UCSD-AML1 (cell line): ENCODE results near the gene CLDN5.
A peak's percentile ranks its signal among the peaks of the same experiment; 100 is the strongest.

ENCODE experiments used
- DNase-seq: peaks from one replicate; lab custom pipeline; 2025; ENCODE audit not compliant: unreplicated experiment; lab: John Stamatoyannopoulos, UW

The CLDN5 gene

DNA sequence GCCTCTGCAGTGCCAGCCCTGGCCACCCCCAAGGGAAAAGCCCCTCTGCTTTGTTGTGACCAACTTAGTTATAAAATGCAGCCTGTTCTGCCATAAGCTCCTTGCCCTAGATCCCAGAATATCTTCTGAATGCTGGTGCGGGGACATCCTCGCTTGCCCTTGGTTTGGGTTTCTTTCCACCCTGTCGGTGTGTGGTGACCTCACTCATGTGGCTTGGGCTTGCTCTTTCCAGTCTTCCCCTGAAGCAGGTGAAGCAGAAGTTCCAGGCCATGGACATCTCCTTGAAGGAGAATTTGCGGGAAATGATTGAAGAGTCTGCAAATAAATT, 16.7 kb downstream of the CLDN5 start:
- DNase-seq: no peak

DNA sequence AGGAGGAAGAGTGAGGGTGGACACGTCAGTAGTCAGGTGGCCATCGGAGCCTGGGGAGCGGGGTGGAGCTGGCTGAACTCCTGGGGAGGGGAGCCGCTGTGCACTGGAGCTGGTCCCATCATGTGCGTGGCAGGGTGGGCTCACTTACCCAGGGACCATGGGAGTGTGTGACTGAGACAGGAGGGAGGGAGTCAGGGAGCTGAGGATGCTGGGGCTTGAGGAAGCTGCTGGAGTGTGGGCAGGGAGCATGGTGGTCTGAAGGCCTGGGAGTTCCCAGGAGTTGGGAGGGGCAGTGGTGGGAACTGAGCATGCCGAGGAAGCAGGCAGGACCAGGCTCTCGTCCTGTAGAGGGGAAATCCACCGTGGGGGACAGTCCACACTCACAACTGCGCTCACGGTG, 18.0 kb downstream of the CLDN5 start:
- DNase-seq: no peak

DNA sequence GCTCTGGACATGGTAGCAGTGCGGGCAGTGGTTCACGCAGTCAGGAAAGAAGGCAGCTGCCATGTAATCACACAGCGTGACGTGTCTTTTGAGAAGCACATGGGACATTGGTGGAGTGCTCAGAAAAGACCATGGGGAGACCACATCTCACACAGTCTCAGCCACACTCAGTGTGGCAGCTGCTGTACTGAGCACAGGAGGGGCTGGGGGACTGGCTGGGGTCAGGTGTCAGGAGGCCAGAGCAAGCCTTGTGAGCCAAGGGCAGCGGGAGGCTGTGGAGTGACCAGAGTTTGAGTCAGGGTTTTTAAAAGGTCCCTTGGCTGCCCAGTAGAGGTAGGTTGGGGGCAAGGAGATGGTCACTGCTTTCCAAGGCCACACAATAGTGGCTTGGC, 18.5 kb downstream of the CLDN5 start:
- no peak for DNase-seq

DNA sequence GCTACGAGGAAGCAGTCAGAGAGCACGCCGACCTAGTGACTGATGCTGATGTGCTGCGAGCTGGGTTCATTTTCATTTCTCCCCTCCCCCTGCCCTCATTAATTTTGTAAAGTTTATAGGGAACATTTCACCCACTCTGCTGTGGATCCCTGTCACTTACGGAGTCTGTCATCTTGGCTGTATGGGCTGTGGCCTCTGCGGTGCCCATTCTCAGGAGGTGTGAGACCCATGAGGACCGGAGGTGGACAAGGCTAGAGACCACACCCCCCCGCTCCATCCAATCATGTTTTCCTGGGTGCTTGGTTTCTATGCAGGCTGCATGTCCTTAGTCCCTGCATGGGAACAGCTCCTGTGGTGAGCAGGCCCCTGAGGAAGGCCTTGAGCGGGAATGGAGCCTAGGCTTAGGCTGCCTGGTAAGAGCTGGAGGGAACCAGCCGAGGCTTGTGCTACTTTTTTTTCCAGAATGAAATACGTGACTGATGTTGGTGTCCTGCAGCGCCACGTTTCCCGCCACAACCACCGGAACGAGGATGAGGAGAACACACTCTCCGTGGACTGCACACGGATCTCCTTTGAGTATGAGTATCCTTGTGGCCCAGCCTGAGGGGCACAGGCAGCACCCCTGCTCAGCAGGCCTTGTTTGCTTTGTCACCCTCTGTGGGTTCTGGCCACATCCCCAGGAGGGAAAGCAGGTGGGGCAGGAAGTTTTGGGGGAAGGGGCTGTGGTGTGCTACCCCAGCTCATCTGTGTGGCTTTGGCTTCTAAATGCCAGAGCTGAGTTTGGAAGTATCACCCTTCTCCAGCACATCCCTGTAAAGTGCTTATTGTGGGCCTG, 19.1 kb downstream of the CLDN5 start:
- DNase-seq: no peak

DNA sequence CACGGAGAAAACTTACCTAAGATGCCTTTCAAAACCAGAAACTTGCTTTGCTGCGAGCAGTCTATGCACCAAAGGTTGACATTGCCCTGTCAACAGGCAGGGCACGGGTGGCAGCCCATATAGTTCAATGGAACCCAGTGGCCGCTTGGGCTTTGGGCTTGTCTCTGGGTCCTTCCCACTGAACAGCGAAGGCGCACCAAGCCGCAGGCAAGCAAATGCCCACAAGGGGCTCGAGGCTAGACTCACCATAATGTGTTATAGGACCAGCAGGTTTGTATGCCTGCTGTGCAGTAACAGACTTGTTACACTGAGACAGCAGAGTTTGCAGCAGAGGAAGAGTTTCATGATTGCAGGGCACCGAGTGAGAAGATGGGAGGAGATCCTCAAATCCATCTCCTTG, 20.3 kb downstream of the CLDN5 start:
- DNase-seq: no peak

DNA sequence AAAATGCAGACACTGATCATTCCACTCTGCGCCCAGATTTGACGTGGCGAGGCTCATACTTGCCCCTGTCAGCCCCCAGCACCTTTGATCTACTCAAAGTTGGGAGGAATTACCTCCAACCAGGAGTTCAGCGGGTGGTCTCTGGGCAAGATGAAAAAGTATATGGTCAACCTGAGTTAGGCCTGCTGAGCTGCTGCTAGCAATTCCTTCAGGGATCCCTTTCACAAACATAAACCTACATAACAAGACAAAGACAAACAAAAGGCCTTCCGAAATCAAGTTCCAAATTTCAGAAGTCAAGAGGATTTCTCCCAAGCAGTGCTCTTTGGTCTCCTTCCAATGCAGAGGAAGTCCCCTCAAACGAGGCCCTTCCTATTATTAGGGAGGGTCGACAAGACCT, 20.8 kb downstream of the CLDN5 start:
- DNase-seq: no peak

DNA sequence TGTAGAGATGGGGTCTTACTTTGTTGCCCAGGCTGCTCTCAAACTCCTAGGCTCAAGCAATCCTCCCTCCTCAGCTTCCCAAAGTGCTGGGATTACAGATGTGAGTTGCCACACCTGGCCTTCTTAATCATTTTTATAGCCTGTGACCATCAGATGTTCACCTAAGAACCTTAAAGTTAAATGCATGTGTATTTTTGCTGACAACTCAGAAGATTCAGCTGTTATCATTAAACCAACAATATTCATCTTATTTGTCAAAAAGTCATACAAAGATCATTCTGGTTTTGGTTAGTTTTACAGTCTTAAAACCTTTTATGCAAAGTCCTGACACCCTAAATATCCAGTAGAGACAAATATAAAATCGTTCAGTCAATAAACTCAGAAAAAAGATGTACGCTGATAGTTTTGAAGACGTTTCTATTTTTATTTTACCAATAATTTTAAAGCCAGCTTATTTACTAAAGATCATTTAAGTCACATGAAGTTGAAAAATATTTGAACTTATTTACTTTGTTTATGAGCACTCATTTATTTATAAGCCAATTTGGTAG, 22.2 kb downstream of the CLDN5 start:
- no peak for DNase-seq

DNA sequence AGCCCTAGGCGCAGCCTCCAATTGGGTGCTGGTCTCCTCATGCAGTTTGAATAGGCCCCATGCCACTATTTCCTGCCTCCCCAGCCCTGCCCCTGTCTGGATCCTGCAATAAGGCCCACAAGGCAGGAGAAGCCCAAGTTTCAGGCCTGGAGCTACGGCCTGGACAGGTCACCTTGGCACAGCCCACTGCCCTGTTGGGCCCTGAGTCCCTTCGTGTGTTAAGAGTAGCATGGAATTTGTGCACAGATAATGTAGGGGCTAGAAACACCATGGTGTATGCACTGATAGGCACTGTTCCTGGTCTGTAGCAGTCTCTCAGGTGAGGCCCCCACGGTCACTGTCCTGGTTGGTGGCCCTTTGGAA, 24.3 kb downstream of the CLDN5 start:
- no peak for DNase-seq

DNA sequence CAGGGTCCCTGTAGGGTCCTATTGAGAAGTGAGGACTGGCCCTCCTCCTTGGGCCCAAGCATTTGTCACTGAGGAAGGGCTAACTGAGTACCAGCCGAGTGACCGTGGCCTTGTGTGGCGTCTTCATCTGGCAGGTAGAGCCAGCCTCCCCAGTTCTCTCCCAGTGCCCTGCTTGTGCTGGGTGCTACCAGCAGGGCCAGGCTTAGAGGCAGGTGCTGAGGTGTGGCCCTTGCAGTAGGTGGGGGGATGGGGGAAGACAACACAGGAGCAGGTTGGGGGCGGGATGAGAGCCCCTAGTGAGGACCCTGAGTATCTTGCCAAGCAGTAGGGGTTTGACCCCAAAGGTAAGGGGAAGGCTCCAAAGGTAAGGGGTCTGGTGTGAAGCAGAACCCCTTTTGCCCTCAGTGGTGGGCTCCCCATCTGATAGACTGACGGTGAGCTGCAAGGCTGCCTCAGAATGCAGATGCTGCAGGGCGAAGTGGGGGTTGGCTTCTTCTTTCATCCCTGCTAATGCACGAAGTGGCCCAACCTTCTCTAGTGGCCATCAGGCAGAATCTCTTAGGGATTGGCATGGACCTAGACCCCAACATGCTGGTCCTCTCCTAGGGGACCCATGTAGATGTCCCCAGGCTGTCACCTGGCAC, 24.9 kb downstream of the CLDN5 start:
- no peak for DNase-seq

DNA sequence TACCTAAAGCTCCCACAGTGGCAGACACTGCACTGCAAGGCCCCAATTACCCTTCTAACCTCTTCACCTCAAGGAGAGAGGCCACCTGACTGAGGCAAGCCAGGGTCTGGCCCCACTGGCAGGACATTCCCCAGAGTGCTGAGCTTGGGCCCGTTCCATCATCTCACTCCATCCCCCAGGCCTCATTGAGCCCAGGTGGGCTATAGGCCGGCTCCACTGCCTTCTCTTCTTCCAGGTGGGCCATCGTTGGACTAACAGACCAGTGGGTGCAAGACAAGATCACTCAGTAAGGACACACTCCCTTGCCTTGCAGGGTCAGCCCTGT, 25.4 kb downstream of the CLDN5 start:
- DNase-seq: no peak

DNA sequence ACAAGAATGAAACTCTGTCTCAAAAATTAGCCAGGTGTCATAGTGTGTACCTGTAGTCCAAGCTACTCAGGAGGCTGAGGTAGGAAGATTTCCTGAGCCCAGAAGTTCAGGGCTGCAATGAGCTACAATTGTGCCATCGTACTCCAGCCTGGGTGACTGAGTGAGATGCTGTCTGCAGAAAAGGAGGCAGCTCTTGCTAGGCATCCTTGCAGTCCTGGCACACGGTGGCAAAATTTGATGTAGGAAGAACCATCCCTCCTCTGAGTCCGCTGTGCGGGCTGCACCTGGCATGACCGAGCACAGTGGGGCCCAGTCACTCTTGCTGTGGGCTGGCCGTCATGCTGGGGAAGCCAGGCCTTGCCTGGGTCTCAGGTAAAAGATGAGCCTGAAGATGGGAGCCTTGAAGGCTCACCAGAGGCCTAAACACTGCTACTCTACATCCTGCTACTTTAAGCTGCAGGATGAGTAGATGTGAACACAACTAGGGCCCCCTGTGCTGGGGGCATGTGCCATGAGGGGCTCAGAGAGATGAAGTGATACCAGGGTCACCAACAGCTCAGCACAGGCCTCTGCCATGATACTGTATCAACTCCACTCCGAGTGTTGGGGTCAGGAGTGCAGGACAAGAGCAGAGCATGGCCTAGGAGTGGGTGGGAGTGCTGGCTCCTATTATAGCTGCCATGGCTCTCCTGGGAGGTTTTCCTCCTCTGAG, 25.9 kb downstream of the CLDN5 start:
- DNase-seq: no peak

DNA sequence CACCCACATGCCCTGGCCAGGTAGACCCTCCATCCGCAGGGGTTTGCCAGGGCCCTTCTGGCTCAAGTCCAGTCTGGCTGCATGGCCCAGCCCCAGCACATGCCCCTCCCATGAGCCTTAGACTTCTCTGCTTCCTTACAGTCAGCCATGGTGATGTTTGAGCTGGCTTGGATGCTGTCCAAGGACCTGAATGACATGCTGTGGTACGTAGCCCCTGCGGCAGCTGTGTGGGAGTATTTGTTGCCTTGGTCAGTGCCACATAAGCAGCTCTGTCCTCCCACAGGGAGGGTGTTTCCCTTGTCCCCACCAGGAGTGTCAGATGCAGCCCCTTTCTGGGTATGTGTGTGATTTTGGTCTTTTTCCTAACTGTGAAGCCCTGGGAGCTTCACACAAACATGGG, 27.0 kb downstream of the CLDN5 start:
- DNase-seq: peak; percentile 30

DNA sequence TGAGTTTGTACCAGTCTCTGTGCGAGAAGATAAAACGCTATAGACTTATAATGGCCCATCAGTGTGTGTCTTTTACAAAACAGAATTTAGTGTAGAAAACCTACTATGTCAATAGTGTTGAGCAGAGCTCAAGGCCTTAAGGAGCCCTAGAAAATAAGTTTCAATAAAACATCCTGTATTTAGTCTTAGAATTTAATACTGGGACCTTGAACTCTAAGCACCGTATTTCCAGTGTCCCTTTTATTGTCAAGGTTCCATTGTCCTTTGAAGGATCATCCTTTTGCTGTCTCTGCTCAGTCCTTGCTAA, 27.9 kb downstream of the CLDN5 start:
- DNase-seq: no peak

DNA sequence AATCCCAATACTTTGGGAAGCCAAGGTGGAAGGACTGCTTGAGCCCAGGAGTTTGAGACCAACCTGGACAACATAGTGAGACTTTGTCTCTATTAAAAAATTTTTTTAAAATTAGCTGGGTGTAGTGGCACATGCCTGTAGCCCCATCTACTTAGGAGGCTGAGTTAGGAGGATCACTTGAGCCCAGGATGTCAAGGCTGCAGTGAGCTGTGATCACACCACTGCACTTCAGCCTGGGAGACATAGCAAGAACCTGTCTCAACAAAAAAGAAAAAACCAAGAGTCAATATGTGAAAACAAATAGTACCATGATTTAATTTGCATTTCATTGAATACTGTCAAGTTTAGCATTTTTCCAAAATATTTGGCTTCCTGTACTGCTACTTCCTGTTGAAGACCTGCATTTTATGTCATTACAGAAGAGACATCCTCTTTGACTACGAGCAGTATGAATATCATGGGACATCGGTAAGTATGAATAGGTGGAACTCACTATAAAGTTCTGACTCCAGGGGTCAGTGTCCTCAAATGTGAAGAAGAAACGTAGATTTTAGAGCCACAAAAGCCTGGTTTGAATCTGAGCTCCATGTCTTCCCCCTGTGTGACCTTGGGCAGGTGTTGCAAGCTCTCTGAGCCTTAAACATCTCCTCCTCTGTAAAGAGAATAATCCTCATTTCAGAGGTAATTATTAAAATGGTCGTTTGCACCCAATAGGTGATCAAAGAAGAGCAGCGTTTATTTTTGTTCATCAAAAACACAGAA, 28.5 kb downstream of the CLDN5 start:
- no peak for DNase-seq

DNA sequence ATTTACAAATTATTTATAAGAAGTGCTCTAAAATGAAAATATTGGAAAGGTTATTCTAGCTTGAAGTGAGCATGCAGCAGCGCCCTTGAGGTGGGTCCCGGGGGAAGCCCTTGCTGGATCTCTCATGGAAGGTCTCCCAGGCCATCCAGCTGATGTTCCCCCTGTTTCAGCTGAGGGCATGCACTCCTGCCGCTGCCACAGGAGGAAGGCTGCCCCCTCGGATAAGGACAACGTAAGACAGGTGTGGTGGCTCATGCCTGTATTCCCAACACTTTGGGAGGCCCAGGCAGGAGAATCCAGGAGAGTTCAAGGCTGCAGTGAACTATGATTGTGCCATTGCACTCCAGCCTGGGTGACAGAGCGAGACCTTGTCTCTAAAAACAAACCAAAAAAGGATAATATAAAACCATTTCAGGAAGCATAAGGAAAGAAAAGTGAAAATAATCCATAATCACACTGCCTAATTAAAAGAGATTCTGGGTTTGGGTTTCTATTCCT, 29.5 kb downstream of the CLDN5 start:
- DNase-seq: no peak

DNA sequence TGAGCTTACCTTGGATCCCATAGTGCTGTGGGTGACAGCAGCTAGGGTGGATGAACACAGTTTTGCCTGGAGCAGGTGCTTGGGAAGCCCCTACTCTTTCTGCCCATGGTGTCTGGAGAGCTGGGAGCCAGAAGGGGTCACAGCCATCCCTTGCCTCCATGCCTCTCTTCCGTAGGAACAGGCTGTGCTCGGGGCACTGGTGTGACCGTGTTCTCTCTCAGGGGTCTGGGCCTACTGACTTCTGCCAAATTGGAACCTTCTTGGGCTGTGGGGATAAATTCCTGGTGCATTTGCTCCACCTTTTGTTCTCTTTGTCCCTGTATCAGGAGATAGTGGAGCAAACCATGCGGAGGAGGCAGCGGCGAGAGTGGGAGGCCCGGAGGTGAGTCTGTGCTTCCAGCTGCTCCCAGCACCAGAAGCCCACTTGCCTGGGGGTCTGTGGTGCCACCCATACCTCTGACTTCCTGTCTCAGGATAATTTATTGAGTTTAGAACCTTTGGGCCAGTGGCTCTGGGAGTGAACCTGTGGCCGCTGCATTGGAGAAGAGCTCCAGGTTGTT, 30.1 kb downstream of the CLDN5 start:
- DNase-seq: no peak

DNA sequence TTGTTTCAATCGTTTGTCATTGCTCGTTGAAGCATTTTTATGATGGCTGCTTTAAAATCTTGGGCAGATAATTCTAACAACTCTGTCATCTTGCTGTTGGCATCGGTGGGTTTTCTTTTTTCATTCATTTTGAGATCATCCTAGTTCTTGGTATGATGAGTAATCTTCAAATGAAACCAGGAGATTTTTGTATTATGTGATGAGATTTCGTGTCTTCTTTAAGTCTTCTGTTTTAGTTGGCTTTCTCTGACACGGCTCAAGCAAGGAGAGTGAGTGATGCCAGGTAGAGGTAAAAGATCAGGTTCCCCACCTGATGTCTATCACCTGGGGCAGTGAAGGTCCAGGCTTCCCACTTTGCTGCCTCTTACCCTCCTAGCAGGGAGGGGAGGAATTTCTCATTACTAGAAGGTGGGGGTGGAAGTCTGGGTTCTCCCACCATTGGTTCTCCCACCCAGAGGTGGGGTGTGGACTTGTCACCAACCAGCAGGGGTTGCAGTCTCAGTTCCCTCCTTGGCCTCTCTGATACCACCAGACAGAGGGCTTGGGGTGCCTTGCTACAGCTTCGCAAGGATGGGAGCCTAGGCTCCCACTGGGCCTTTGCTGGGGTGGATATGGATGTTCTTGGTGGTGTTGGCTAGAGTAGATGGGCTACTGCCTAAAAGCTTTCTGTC, 31.6 kb downstream of the CLDN5 start:
- DNase-seq: no peak

DNA sequence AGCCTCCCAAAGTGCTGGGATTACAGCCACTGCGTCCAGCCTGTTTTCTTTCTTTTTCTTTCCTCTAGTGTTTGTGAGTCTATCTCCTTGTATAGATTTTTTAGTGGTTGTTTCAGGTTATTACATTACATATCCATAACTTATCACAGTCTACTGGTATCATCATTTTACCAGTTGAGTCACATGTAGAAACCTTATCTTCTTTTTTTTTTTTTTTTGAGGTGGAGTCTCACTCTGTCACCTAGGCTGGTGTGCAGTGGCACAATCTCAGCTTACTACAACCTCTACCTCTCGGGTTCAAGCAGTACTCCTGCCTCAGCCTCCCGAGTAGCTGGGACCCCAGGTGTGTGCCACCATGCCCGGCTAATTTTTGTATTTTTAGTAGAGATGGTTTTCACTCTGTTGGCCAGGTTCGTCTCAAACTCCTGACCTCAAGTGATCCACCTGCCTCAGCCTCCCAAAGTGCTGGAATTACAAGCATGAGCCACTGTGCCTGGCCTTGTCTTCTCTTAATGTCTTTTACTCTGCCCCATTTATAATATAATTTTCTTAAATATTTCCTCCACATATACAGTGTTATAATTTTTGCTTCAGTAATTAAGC, 33.5 kb downstream of the CLDN5 start:
- no peak for DNase-seq

DNA sequence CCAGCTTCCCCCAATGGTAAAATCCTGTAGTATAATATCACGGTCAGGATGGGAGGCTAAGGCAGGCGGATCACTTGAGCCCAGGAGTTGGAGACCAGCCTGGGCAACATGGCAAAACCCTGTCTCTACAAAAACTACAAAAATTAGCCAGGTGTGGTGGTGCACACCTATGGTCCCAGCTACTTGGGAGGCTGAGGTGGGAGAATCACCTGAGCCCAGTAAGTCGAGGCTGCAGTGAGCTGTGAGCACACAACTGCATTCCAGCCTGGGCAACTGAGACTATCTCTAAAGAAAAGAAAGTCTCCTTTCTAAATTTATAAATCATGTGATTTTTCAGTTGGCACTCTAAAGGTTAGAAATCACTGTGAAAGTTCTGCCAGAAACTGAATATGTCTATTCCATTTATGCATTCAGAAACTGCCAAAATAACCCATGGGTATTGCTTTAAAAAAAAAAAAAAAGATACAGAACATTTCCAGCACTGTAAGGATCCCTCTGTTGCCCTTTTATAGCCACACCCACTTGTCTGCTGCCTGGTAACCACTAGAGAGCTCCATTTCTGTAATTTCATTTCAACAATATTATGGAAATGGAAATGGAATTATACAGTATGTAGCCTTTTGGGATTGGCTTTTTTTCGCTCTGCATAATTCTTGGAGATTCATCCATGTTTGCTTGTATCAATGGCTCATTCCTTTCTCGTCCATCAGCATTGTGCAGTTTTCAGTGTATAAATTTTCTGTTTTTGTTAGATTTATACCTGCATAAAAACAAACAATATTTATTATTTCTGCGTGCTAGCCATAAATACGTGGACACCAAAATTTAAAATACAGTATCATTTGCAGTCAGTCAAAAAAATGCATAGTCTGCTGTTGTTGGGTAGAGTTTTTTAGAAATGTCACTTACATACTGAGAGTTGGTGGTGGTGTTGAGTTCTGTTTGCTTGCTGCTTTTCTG, 35.0 kb downstream of the CLDN5 start:
- DNase-seq: no peak
